GF-D8 (cell line): ENCODE data around the gene NOTCH2NLA.
"Not testable (repeated sequence)": the region's sequence is repeated elsewhere in the genome, so short reads cannot be mapped to it uniquely, and the experiment has no call there.

Experiments used
- DNase-seq: peaks from one replicate; lab custom pipeline; 2025; lab: John Stamatoyannopoulos, UW

The NOTCH2NLA gene

GRCh38 chr1:146167273-146167672 lies 61.5 kb downstream of the NOTCH2NLA start:
- not testable (repeated sequence) for DNase-seq

GRCh38 chr1:146144465-146144864 lies 84.4 kb downstream of the NOTCH2NLA start, which contains the start of gene NBPF10:
Gene NBPF10, minus strand, starts transcription at chr1:146144804. Its CDS starts 35 bp downstream, at chr1:146144769.
- not testable (repeated sequence) for DNase-seq
